A673 (cell line): Measurements from ENCODE around the gene C13orf42. TPM values are rescaled to one million over a fixed set of nuclear protein-coding genes. Genes with fewer than 3 reads are reported as not detected.

ENCODE experiments used
- BruUV-seq: library from RNA; stranded (reverse); fragments of 400-500 nt; replicated peaks from 2 replicates; lab custom pipeline; 2021; lab: Mats Ljungman, UMichigan
- CTCF ChIA-PET: fragments of 300-600 bp; sonication (Branson Sonifier 250); formaldehyde crosslinking; loops from one replicate; lab custom pipeline; 2022; ENCODE audit warnings: antibody characterized with exemption; lab: Charles Lee
- POLR2A ChIA-PET: fragments of 300-600 bp; sonication (Branson Sonifier 250); formaldehyde crosslinking; loops from one replicate; lab custom pipeline; 2022; ENCODE audit warnings: antibody characterized with exemption; ENCODE audit not compliant: low non-redundant PET; lab: Charles Lee
- DNase-seq: peaks from one replicate; pipeline ENCODE4 v3.0.0-alpha.2; 2015; ENCODE audit warnings: low spot score
- H3K27ac ChIP-seq: fragments of 200-600 bp; sonication (generic); 2 replicates; pipeline ENCODE4 v1.5.1; 2016; ENCODE audit warnings: mixed run types, low read depth, mild to moderate bottlenecking, mixed read lengths, antibody characterized with exemption, low read length; ENCODE audit not compliant: poor library complexity, severe bottlenecking
- H3K27me3 ChIP-seq: fragments of 200-600 bp; sonication (generic); replicated peaks from 2 replicates; pipeline ENCODE4 v1.6.1; 2017; ENCODE audit warnings: mixed run types, low read depth, mild to moderate bottlenecking, mixed read lengths, antibody characterized with exemption, low read length; ENCODE audit not compliant: insufficient read depth, poor library complexity
- H3K36me3 ChIP-seq: fragments of 200-600 bp; sonication (generic); 2 replicates; pipeline ENCODE4 v1.6.1; 2016; ENCODE audit warnings: mixed run types, mild to moderate bottlenecking, mixed read lengths, antibody characterized with exemption, low read length; ENCODE audit not compliant: insufficient read depth, poor library complexity, severe bottlenecking
- H3K4me1 ChIP-seq: fragments of 200-600 bp; sonication (generic); 2 replicates; pipeline ENCODE4 v1.6.1; 2017; ENCODE audit warnings: mixed run types, mild to moderate bottlenecking, mixed read lengths, antibody characterized with exemption, low read length; ENCODE audit not compliant: insufficient read depth, poor library complexity, severe bottlenecking
- H3K4me3 ChIP-seq: fragments of 200-600 bp; sonication (generic); 2 replicates; pipeline ENCODE4 v1.5.1; 2016; ENCODE audit warnings: low read depth, mixed run types, mild to moderate bottlenecking, mixed read lengths, low read length; ENCODE audit not compliant: poor library complexity, severe bottlenecking
- H3K9me3 ChIP-seq: fragments of 200-600 bp; sonication (generic); 2 replicates; pipeline ENCODE4 v1.6.1; 2016; ENCODE audit warnings: mixed run types, low read depth, mild to moderate bottlenecking, mixed read lengths, antibody characterized with exemption, low read length; ENCODE audit not compliant: poor library complexity, severe bottlenecking
- EZH2 ChIP-seq: fragments of 200-600 bp; sonication (generic); IDR thresholded peaks from 2 replicates; pipeline ENCODE4 v1.6.1; 2017; ENCODE audit warnings: borderline replicate concordance, low read depth, mild to moderate bottlenecking, mixed read lengths, antibody characterized with exemption, low read length; ENCODE audit not compliant: poor library complexity, severe bottlenecking
- intact Hi-C: fragments of 100-400 bp; cut with micrococcal nuclease; formaldehyde crosslinking; loops from one replicate; pipeline ENCODE4 v1.10.0; 2022; ENCODE audit not compliant: unreplicated experiment
- total RNA-seq: library from RNA; stranded (reverse); gene quantifications from 2 replicates; pipeline ENCODE4 v1.2.3, GENCODE V29; 2021
- TF ChIP-seq, protein P1 (sequence below): fragments of 300-800, 200-600 bp; sonication (generic); conservative IDR thresholded peaks from 2 replicates; pipeline ENCODE4 v1.5.1; 2017; ENCODE audit warnings: low read depth, mild to moderate bottlenecking, antibody characterized with exemption, low read length, moderate library complexity, mixed read lengths

C13orf42 gene
- total RNA-seq, 1 experiment from 2014 or later = not detected

GRCh38 chr13:51118809-51119431 is 7.8 kb upstream of the C13orf42 start:
- ChIA-PET CTCF (no interaction called here), POLR2A (no interaction called here)
- TF ChIP-seq EZH2 = no peak
- TF ChIP-seq, protein P1, sequence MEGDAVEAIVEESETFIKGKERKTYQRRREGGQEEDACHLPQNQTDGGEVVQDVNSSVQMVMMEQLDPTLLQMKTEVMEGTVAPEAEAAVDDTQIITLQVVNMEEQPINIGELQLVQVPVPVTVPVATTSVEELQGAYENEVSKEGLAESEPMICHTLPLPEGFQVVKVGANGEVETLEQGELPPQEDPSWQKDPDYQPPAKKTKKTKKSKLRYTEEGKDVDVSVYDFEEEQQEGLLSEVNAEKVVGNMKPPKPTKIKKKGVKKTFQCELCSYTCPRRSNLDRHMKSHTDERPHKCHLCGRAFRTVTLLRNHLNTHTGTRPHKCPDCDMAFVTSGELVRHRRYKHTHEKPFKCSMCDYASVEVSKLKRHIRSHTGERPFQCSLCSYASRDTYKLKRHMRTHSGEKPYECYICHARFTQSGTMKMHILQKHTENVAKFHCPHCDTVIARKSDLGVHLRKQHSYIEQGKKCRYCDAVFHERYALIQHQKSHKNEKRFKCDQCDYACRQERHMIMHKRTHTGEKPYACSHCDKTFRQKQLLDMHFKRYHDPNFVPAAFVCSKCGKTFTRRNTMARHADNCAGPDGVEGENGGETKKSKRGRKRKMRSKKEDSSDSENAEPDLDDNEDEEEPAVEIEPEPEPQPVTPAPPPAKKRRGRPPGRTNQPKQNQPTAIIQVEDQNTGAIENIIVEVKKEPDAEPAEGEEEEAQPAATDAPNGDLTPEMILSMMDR = no peak
- no peak overlapping the region for H3K4me3 ChIP-seq
- intact Hi-C loops = no loop called here
- no peaks in the 10 kb centered on the region for H3K4me1 ChIP-seq
- H3K27me3 ChIP-seq = no peaks in the 10 kb centered on the region
- H3K27ac ChIP-seq = no peak overlapping the region
- H3K36me3 ChIP-seq = no peaks in the 10 kb centered on the region
- H3K9me3 ChIP-seq = no peaks in the 10 kb centered on the region
- no peak for DNase-seq
- BruUV-seq = no TSS peak

GRCh38 chr13:51113969-51114368 is 2.9 kb upstream of the C13orf42 start:
- POLR2A ChIA-PET = no interaction called here

DNA sequence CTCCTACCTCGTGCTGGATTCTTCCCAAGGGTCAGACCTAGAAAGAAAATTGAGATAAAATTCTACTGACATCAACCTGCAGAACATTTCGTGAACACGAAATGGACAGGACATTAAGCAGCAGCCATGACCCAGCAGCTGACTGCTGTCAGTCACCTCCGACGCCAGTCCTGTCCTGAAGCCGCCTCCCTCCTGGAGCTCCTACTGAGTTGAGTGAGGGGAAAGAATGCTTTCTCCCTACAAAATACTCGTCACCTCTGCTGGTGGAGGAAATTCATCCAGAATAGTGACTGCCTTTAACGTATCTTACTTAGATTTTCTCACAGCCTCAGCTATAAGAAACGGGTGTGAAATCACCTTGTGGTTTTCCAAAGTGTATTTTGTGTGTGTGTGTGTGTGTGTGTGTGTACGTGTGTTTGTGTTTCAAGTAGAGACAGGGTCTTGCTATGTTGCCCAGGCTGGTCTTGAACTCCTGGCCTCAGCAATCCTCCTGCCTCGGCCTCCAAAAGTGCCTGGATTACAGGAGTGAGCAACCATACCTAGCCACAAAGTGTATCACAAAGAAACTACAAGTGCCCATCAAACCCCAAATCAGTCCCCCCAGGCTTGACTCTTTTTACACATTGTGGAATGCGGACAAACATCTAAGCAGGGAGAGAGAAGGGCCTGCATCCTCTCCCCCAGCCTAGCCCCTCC is 2.3 kb upstream of the C13orf42 start:
- BruUV-seq = no TSS peak
- CTCF ChIA-PET = no interaction called here

More at GRCh38 chr13:51113969-51114368, 2.9 kb upstream of the C13orf42 start:
- Histone ChIP-seq H3K27ac (no peak overlapping the region), H3K36me3 (no peaks in the 10 kb centered on the region), H3K4me1 (no peaks in the 10 kb centered on the region), H3K27me3 (no peaks in the 10 kb centered on the region), H3K9me3 (no peaks in the 10 kb centered on the region), H3K4me3 (no peak overlapping the region)
- no peak for TF ChIP-seq EZH2
- TF ChIP-seq, protein P1 = no peak
- intact Hi-C loops = no loop called here
- no TSS peak for BruUV-seq
- CTCF ChIA-PET = no interaction called here
- DNase-seq = no peak

More for the DNA sequence above, 2.3 kb upstream of the C13orf42 start:
- Histone ChIP-seq H3K9me3 (no peaks in the 10 kb centered on the region), H3K4me1 (no peaks in the 10 kb centered on the region), H3K27me3 (no peaks in the 10 kb centered on the region), H3K4me3 (no peak overlapping the region), H3K36me3 (no peaks in the 10 kb centered on the region), H3K27ac (no peak overlapping the region)
- no peak for DNase-seq
- POLR2A ChIA-PET = no interaction called here
- intact Hi-C loops = no loop called here
- TF ChIP-seq EZH2 = no peak
- TF ChIP-seq, protein P1 = no peak
